ENCODE data around the gene ZNHIT2. TPM values are rescaled to one million over a fixed set of nuclear protein-coding genes. Genes with fewer than 3 reads are reported as not detected.
A peak's percentile ranks its signal among the peaks of the same experiment; 100 is the strongest.

Gene ZNHIT2
- total and polyA plus RNA-seq, 8 donors, result 3.1 to 10.6 (median 5.8) TPM

- peaks cover 16 to 32% of the 10 kb centered on the region in 2 donors for H3K4me1 ChIP-seq
- intact Hi-C loops (cut with DNase I), result no loop called here
- no peak for TF ChIP-seq CTCF (IDR thresholded peaks at IDR 0.05)
- H3K27ac ChIP-seq, result peak overlapping the region in 1 of 2 donors; percentile 13
- DNase-seq (peak in 1 of 4 donors; percentile 29), ATAC-seq (no peak)
- H3K27me3 ChIP-seq, result no peaks in the 10 kb centered on the region
- H3K4me3 ChIP-seq, result peak overlapping the region; percentile 84 to 98
- peaks cover 0 to 56% of the 10 kb centered on the region in 2 donors for H3K36me3 ChIP-seq
- no peaks in the 10 kb centered on the region for H3K9me3 ChIP-seq
Observed at GRCh38 chr11:65132238-65132987, 14.9 kb upstream of the ZNHIT2 start.

GRCh38 chr11:65131895-65132237 lies 14.4 kb upstream of the ZNHIT2 start:
- peak overlapping the region in 1 of 2 donors; percentile 13 for H3K27ac ChIP-seq
- no peak overlapping the region for H3K4me3 ChIP-seq

GRCh38 chr11:65131417-65131776 lies 13.9 kb upstream of the ZNHIT2 start:
- ATAC-seq (no peak), DNase-seq (peak in 1 of 4 donors; percentile 11)
- Histone ChIP-seq H3K27me3 (no peaks in the 10 kb centered on the region), H3K27ac (no peak overlapping the region), H3K4me3 (no peak overlapping the region), H3K36me3 (peaks cover 0 to 66% of the 10 kb centered on the region in 2 donors), H3K4me1 (peaks cover 16 to 32% of the 10 kb centered on the region in 2 donors), H3K9me3 (no peaks in the 10 kb centered on the region)
- intact Hi-C loops (cut with DNase I), result no loop called here
- no peak for TF ChIP-seq CTCF (IDR thresholded peaks at IDR 0.05)

More at GRCh38 chr11:65131895-65132237, 14.4 kb upstream of the ZNHIT2 start:
- peaks cover 16 to 32% of the 10 kb centered on the region in 2 donors for H3K4me1 ChIP-seq
- DNase-seq (peak in 1 of 4 donors; percentile 24), ATAC-seq (no peak)
- peaks cover 0 to 61% of the 10 kb centered on the region in 2 donors for H3K36me3 ChIP-seq
- no peak for TF ChIP-seq CTCF (IDR thresholded peaks at IDR 0.05)
- no peaks in the 10 kb centered on the region for H3K9me3 ChIP-seq
- intact Hi-C loops (cut with DNase I), result no loop called here
- H3K27me3 ChIP-seq, result no peaks in the 10 kb centered on the region

- Histone ChIP-seq H3K4me1 (peaks cover 12 to 28% of the 10 kb centered on the region in 2 donors), H3K27ac (no peak overlapping the region), H3K4me3 (no peak overlapping the region), H3K9me3 (no peaks in the 10 kb centered on the region), H3K36me3 (peaks cover 0 to 72% of the 10 kb centered on the region in 2 donors), H3K27me3 (no peaks in the 10 kb centered on the region)
- intact Hi-C loops (cut with DNase I), result no loop called here
- no peak for TF ChIP-seq CTCF (IDR thresholded peaks at IDR 0.05)
- DNase-seq (no peak), ATAC-seq (no peak)
Observed at GRCh38 chr11:65130631-65131416, 13.3 kb upstream of the ZNHIT2 start.

Data from left lung (tissue), 10 donors.